ENCODE measurements around the gene PHF3. TPM values are rescaled to one million over a fixed set of nuclear protein-coding genes. Genes with fewer than 3 reads are reported as not detected.

The PHF3 gene
- total and polyA plus RNA-seq, 2 donors, result 18.5 to 66.6 TPM

DNA sequence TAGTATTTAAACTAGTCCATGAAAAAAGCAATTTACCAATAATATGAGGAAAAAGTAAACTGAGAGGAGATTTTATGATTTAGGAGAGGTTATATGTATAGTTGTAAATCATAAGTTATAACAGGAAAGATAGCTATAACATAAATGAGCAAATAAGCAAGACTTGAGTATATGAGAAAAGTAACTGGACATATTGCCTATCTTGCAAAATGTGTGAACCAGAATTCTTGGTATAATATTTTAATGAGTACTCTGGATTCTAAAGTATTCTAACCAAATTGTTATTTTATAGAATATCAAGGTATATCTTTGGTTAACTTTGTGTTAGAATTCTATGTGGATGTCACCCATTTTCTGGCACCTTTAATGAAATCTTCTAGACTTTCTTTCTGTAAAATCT, 124.6 kb downstream of the PHF3 start:
- H3K9me3 ChIP-seq (ENCODE audit: control insufficient read depth in 2 of 2, insufficient read depth in 1 of 2, low read length in 1 of 2), result no peaks in the 10 kb centered on the region
- no peaks in the 10 kb centered on the region for H3K27me3 ChIP-seq (ENCODE audit: control insufficient read depth in 2 of 2, insufficient read depth in 1 of 2, low read length in 1 of 2)
- H3K4me1 ChIP-seq (ENCODE audit: control insufficient read depth in 2 of 2, insufficient read depth in 2 of 2, low read length in 2 of 2), result no peaks in the 10 kb centered on the region
- DNase-seq (ENCODE audit: low read depth in 6 of 9, low spot score in 9 of 9), result no peak
- H3K27ac ChIP-seq (ENCODE audit: low read depth in 1 of 2, low read length in 1 of 2), result no peak overlapping the region
- no peaks in the 10 kb centered on the region for H3K36me3 ChIP-seq (ENCODE audit: control insufficient read depth in 2 of 2, insufficient read depth in 2 of 2, low read length in 1 of 2)
- no peak overlapping the region for H3K4me3 ChIP-seq (ENCODE audit: low read length in 2 of 2)

GRCh38 chr6:63764318-63764916, 128.8 kb downstream of the PHF3 start:
- Histone ChIP-seq H3K4me3 (ENCODE audit: low read length in 2 of 2) (no peak overlapping the region), H3K27ac (ENCODE audit: low read depth in 1 of 2, low read length in 1 of 2) (no peak overlapping the region), H3K4me1 (ENCODE audit: control insufficient read depth in 2 of 2, insufficient read depth in 2 of 2, low read length in 2 of 2) (no peaks in the 10 kb centered on the region), H3K27me3 (ENCODE audit: control insufficient read depth in 2 of 2, insufficient read depth in 1 of 2, low read length in 1 of 2) (no peaks in the 10 kb centered on the region), H3K9me3 (ENCODE audit: control insufficient read depth in 2 of 2, insufficient read depth in 1 of 2, low read length in 1 of 2) (no peaks in the 10 kb centered on the region), H3K36me3 (ENCODE audit: control insufficient read depth in 2 of 2, insufficient read depth in 2 of 2, low read length in 1 of 2) (no peaks in the 10 kb centered on the region)
- peak; percentile 1 to 69 (median 49) for DNase-seq (ENCODE audit: low read depth in 6 of 9, low spot score in 9 of 9)
- 24% methylated on average over 4 of the region's 4 CpGs for WGBS

Other genes with a start within 250 kb of the PHF3 start
- gene PTP4A1, start 63.3 kb upstream of the PHF3 start, total RNA-seq, result 10.0 TPM
- gene PTP4A1, start 63.3 kb upstream of the PHF3 start, polyA plus RNA-seq, result 38.5 TPM